Kidney (tissue), 14 donors: Measurements from ENCODE around the gene SPATA9. TPM values are rescaled to one million over a fixed set of nuclear protein-coding genes. Genes with fewer than 3 reads are reported as not detected.
"Not testable (repeated sequence)": the region's sequence is repeated elsewhere in the genome, so short reads cannot be mapped to it uniquely, and the experiment has no call there.

Experiments
- DNase-seq, 5 donors: peaks; one replicate each; pipeline ENCODE4 v3.0.0-alpha.2; 2013 to 2020
- FAIRE-seq: peaks from 2 replicates; lab custom pipeline; 2012; peaks lifted over from hg19 to GRCh38; lab: Jason Lieb, UNC
- H3K27ac ChIP-seq, 2 donors: one replicate each; pipeline ENCODE4 v1.7.0; 2013; ENCODE audit warnings: low read depth in 2 of 2, low read length in 2 of 2, inconsistent platforms in 1 of 2
- H3K27me3 ChIP-seq: one replicate; pipeline ENCODE4 v1.7.1; 2013; ENCODE audit warnings: low read length, inconsistent platforms; ENCODE audit not compliant: control insufficient read depth, insufficient read depth
- H3K36me3 ChIP-seq, 3 donors: one replicate each; pipeline versions ENCODE4 v1.7.0 to v1.7.1; 2013; ENCODE audit warnings: low read length in 3 of 3, control low read depth in 1 of 3, inconsistent platforms in 1 of 3; ENCODE audit not compliant: insufficient read depth in 3 of 3, control insufficient read depth in 2 of 3
- H3K4me1 ChIP-seq, 3 donors: one replicate each; pipeline versions ENCODE4 v1.7.0 to v1.7.1; 2013; ENCODE audit warnings: low read length in 3 of 3, inconsistent platforms in 1 of 3, low read depth in 1 of 3; ENCODE audit not compliant: control insufficient read depth in 2 of 3, insufficient read depth in 2 of 3
- H3K4me3 ChIP-seq, 3 donors: one replicate each; pipeline versions ENCODE4 v1.7.0 to v1.8.1; 2013; ENCODE audit warnings: low read length in 3 of 3, control low read depth in 1 of 3, inconsistent platforms in 1 of 3
- H3K9ac ChIP-seq, 3 donors: one replicate each; pipeline versions ENCODE4 v1.7.0 to v1.7.1; 2013; ENCODE audit warnings: low read length in 3 of 3, control low read depth in 1 of 3, inconsistent platforms in 1 of 3
- H3K9me3 ChIP-seq, 3 donors: one replicate each; pipeline versions ENCODE4 v1.7.0 to v1.7.1; 2013; ENCODE audit warnings: low read length in 3 of 3, control low read depth in 1 of 3, inconsistent platforms in 1 of 3; ENCODE audit not compliant: control insufficient read depth in 2 of 3, insufficient read depth in 1 of 3
- intact Hi-C: fragments of 100-400 bp; cut with DNase I; formaldehyde crosslinking; loops from one replicate; pipeline ENCODE4 v1.11.1; 2022
- polyA plus RNA-seq: library from polyadenylated mRNA; stranded (reverse); fragments of 350-450 nt; fragmentation: Illumina TruSeq; extraction: RNeasy Lipid Tissue Mini Kit (QIAGEN cat#74804); gene quantifications from one replicate; pipeline ENCODE4 v1.2.3, GENCODE V29; 2014; ENCODE audit warnings: low read depth, low replicate concordance; ENCODE audit not compliant: insufficient read depth
- total RNA-seq: library from RNA; stranded (reverse); fragmentation: NEBNext Ultra II Directional; extraction: Animal tissue kit (Norgen Biotek cat#: 25700); gene quantifications from one replicate; pipeline ENCODE4 v1.2.1, GENCODE V29; 2021
- TF ChIP-seq, protein P1 (sequence below): IDR thresholded peaks from 3 replicates; pipeline ENCODE4 v1.5.1; 2012; ENCODE audit warnings: mild to moderate bottlenecking, moderate library complexity, borderline replicate concordance; ENCODE audit not compliant: insufficient read depth; ENCODE audit errors: extremely low read depth
- donor health status: control.
- donor health status: control.
- donor health status: control.
- donor health status: control.
- donor health status: control.
- donor health status: DM: yes; HTN: yes; CAD: no.
- donor health status: Normal renal cell carcinoma (clear cell type).

Gene SPATA9
- total and polyA plus RNA-seq, 2 donors from 2014 or later, result 1.0 to 1.1 TPM

DNA sequence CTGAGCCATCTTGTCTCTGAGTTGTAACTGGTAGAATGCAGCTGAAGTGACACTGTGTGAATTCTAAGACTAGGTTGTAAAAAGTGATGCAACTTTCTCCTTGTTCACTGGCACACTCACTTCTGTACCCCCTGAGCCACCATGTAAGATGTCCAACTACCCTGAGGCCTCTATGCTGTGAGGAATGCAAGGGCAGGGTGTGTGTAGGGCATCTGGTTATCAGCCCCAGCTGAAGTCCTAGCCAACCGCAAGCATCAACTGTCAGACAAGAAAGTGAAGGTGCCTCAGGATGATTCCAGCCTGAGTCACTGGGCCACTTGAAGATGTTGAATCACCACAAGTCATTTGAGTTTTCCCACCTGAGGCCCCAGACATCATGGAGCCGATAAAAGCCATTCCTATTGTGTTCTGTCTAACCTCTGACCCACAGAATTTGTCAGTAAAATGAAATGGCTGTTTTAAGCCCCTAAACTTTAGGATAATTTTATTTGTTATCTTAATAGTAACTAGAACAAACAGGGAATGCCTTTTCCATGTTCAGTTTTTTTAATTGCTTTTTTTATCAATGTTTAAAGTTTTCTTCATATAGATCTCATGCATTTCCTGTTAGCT, 29.7 kb upstream of the SPATA9 start:
- TF ChIP-seq, protein P1, sequence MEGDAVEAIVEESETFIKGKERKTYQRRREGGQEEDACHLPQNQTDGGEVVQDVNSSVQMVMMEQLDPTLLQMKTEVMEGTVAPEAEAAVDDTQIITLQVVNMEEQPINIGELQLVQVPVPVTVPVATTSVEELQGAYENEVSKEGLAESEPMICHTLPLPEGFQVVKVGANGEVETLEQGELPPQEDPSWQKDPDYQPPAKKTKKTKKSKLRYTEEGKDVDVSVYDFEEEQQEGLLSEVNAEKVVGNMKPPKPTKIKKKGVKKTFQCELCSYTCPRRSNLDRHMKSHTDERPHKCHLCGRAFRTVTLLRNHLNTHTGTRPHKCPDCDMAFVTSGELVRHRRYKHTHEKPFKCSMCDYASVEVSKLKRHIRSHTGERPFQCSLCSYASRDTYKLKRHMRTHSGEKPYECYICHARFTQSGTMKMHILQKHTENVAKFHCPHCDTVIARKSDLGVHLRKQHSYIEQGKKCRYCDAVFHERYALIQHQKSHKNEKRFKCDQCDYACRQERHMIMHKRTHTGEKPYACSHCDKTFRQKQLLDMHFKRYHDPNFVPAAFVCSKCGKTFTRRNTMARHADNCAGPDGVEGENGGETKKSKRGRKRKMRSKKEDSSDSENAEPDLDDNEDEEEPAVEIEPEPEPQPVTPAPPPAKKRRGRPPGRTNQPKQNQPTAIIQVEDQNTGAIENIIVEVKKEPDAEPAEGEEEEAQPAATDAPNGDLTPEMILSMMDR, result no peak
- no peak overlapping the region for H3K9ac ChIP-seq
- no peak for FAIRE-seq

GRCh38 chr5:95711501-95712346, 28.9 kb upstream of the SPATA9 start:
- no peak for FAIRE-seq
- no peaks in the 10 kb centered on the region for H3K36me3 ChIP-seq
- H3K27ac ChIP-seq, result no peak overlapping the region
- no peaks in the 10 kb centered on the region for H3K9me3 ChIP-seq
- no peaks in the 10 kb centered on the region for H3K27me3 ChIP-seq
- DNase-seq, result no peak
- H3K4me3 ChIP-seq, result no peak overlapping the region
- intact Hi-C loops, result no loop called here
- H3K9ac ChIP-seq, result no peak overlapping the region
- TF ChIP-seq, protein P1, result no peak
- no peaks in the 10 kb centered on the region for H3K4me1 ChIP-seq

More for the DNA sequence above, 29.7 kb upstream of the SPATA9 start:
- intact Hi-C loops, result no loop called here
- H3K27ac ChIP-seq, result no peak overlapping the region
- H3K27me3 ChIP-seq, result no peaks in the 10 kb centered on the region
- H3K4me1 ChIP-seq, result no peaks in the 10 kb centered on the region
- H3K9me3 ChIP-seq, result no peaks in the 10 kb centered on the region
- H3K36me3 ChIP-seq, result no peaks in the 10 kb centered on the region
- no peak for DNase-seq
- H3K4me3 ChIP-seq, result no peak overlapping the region

DNA sequence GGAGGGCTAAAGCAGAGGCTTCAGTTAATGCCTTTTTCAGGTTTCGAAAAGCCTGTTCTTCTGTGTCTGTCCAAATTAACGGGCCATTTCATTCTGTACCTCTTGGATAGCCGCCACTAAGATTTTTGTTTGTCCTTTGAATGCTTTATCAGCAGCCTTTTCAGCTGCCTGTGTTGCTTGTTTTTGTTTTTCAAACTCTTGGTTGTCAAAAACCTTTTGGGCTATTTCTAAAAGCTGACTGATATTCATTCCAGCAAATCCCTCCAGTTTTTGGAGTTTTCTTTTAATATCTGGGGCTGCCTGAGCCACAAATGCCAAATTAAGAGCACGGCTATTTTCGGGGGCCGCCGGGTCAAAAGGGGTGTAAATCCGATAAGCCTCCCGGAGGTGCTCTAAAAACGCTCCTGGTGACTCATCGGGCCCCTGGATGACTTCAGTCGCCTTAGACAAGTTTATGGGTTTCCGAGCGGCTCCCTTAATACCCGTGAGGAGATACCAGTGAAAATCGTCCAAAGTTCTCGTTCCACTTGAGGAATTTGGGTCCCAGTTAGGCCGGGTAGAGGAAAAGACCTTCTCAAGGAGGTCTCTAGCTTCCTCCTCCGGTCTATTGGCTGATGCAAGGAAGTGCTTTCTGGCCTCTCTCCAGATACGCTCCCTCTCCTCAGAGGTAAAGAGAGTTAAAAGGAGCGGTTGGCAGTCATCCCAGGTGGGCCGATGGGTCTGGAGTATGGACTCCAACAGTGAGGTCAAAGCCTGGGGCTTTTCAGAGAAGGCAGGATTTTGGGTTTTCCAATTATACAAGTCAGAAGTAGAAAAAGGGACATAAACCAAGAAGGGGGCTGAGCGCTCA, 28.1 kb upstream of the SPATA9 start:
- H3K9me3 ChIP-seq, H3K27ac ChIP-seq, H3K36me3 ChIP-seq, H3K4me3 ChIP-seq, intact Hi-C loops, H3K27me3 ChIP-seq, H3K4me1 ChIP-seq, H3K9ac ChIP-seq, FAIRE-seq: not testable (repeated sequence)
- peak in 1 of 5 donors; percentile 12 for DNase-seq
